GM19351 (cell line): ENCODE measurements around the gene PMM1.
"Not testable (repeated sequence)": the region's sequence is repeated elsewhere in the genome, so short reads cannot be mapped to it uniquely, and the experiment has no call there.

Experiments used
- ATAC-seq: cut with Tn5 transposase; IDR thresholded peaks from one replicate; pipeline ENCODE4 v1.9.1; 2021; ENCODE audit warnings: mild to moderate bottlenecking, moderate library complexity; ENCODE audit not compliant: unreplicated experiment

The PMM1 gene

DNA sequence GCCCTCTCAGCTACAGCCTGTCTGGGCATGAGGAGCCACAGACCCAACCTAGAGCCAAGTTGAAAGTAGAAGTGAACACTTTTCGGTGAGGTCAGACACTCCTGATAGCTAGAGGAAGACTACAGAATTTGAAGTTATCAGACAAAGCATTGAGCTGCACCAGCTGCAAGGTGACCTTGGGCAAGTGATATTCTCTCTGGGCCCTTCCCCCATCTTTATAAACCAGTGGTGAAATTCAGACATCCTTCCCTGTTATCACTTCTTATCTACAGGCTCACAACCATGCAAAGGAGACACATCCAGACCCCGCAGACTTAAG is 8.0 kb upstream of the PMM1 start:
- no peak for ATAC-seq

- ATAC-seq, result no peak
Observed at GRCh38 chr22:41596776-41597634, 7.4 kb upstream of the PMM1 start.

- ATAC-seq, result no peak
Observed at GRCh38 chr22:41595703-41596102, 6.1 kb upstream of the PMM1 start.

DNA sequence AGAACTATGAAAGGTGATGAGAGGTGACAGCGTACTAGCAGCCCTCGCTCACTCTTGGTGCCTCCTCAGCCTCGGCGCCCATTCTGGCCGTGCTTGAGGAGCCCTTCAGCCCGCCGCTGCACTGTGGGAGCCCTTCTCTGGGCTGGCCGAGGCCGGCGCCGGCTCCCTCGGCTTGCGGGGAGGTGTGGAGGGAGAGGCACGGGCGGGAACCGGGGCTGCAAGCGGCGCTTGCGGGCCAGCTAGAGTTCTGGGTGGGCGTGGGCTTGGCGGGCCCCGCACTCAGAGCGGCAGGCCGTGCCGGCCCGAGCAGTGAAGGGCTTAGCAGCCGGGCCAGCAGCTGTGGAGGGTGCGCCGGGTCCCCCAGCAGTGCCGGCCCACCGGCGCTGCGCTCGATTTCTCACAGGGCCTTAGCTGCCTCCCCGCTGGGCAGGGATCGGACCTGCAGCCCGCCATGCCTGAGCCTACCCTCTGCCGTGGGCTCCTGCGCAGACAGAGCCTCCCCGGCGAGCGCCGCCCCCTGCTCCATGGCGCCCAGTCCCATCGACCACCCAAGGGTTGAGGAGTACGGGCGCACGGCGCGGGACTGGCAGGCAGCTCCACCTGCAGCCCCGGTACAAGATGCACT is 3.8 kb upstream of the PMM1 start:
- ATAC-seq, result not testable (repeated sequence)

GRCh38 chr22:41587347-41587723 is 2.3 kb downstream of the PMM1 start:
- no peak for ATAC-seq

DNA sequence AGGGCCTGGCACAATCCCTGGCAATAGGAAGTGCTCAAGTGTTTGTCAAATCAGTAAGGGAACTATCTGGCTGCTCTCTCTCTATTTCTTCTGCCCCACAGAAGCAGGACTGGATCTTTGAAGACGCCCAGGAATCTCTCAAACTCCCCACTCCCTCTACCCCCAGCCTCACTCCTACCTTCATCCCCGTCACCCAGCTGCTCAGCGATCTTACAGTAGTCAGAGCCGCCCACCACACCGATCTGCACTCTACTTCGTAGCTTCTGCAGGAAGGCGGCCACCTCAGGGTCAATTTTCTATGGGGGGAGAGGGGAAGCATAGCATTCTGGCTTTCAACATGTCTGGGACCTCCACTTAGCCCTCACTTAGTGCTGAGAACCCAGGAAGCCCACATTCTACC is 3.7 kb downstream of the PMM1 start:
- no peak for ATAC-seq

DNA sequence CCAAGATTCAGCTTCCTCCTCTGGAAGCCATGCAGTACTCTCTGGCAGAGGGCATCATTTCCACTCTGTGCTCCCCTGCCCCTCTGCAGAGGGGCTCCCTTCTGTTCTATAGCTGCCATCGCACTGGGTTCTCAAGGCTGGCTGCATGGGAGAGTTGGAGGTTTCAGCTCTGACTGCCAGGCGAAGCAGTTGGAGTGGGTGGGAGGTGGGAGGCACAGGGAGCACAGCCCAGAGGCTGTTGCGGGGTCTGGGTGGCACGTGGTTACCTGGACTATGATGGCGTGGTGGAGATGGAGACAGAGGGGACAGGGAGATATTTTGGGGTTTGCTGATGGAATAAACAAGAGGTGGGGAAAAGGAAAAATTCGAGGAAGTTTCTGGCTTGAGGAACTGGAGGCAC is 4.8 kb downstream of the PMM1 start:
- no peak for ATAC-seq

GRCh38 chr22:41582694-41583093 is 6.9 kb downstream of the PMM1 start:
- ATAC-seq, result no peak

DNA sequence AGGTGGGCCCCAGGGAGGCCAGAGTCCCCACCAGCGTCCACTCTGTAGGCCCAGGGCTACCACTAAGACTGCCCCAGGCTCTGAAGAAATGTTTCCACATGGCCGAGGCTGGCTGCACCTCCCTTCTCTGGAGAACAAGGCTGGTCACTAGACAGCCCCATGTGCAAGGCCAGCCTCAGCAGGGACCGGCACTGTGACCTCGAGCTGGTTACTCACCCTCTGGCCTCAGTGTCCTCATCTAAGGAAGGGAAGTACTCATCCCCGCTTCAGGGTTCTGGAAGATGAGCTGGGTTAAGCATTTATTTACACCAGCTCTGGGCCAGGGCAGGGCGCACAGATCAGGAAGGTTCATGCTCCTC is 9.7 kb downstream of the PMM1 start:
- ATAC-seq, result no peak

DNA sequence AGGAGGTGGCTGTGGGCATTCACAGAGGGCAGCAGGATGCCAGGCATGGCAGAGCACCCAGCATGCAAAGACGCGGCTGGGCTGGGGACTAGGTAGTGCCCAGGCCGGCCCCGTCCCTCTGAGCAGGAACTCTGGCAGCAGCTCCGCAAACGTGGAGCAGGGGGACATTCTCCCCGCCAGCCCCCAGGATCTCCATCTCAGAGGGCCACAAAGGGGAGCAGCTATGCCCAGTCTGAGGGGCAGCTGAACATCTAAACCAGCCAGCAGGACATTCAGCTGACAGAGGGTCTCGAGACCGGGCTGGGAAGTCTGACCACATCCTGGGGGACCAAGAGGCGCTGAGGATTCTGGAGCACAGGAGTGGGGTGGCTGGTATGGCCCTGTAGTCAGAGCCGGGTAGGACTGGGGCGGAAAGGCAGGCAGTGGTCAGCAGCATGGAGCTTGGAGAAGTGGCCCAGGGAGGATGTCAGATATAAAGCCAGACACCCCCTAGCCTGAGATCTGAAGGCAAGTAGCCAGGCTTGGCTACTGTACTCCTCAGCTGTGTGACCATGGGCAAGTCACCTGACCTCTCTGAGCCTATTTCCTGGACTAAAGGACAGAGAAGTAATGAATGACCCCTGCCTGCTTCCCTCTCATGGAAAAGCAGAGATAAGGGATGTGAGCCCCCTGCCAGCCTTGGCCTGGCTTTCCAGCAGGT is 10.2 kb downstream of the PMM1 start:
- ATAC-seq, result no peak

GRCh38 chr22:41578818-41579217 is 10.8 kb downstream of the PMM1 start:
- no peak for ATAC-seq

- no peak for ATAC-seq
Observed at GRCh38 chr22:41578114-41578513, 11.5 kb downstream of the PMM1 start.

- ATAC-seq, result no peak
Observed at GRCh38 chr22:41576877-41577276, 12.8 kb downstream of the PMM1 start.

GRCh38 chr22:41575533-41575932 is 14.1 kb downstream of the PMM1 start:
- no peak for ATAC-seq

- ATAC-seq, result no peak
Observed at GRCh38 chr22:41574847-41575381, 14.7 kb downstream of the PMM1 start.

DNA sequence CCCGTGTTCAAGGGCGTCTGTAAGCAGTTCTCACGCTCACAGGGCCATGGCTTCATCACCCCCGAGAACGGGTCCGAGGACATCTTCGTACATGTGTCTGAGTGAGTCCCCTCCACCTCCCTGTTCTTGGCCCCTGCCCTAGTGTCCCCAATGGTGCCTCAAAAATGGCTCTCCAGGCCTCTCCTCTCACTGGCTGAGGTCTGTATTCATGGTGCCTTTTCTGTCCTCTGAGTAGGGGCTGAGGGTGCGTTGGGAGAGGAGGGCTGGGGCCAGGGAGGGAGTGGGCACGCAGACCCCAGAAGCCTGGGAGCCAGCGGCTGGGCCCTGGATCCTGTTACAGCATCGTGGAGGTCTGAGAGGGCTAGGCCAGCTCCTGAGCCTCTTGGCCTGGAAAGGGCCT is 16.0 kb downstream of the PMM1 start:
- no peak for ATAC-seq

- not testable (repeated sequence) for ATAC-seq
Observed at GRCh38 chr22:41572305-41572704, 17.3 kb downstream of the PMM1 start.

- ATAC-seq, result no peak
Observed at GRCh38 chr22:41571786-41572185, 17.9 kb downstream of the PMM1 start.

DNA sequence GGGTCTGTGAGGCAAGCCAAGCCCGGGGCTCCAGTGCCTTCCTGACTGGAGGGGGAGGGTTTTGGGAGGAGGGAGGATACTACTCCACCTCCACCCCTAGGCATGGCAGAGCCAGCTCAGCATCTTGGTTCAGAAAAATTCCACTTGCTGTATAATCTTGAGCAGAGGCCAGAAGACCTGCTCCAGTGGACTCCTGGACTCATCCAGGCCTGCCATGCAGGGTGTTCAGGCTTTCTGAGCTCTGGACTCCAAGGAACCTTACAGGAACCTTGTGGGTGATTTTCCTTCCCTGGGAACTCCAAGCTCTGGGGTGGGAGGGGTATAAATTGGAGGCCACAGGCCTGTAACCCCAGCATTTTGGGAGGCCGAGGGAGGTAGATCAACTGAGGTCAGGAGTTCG is 19.4 kb downstream of the PMM1 start:
- no peak for ATAC-seq

- ATAC-seq, result no peak
Observed at GRCh38 chr22:41568811-41569210, 20.8 kb downstream of the PMM1 start.

GRCh38 chr22:41567512-41567768 is 22.2 kb downstream of the PMM1 start:
- no peak for ATAC-seq

GRCh38 chr22:41565403-41566054 is 24.1 kb downstream of the PMM1 start:
- no peak for ATAC-seq
